GM10248 (cell line): ENCODE data around the gene SLX4IP.

ENCODE experiments used
- CTCF ChIA-PET: fragments of 300-600 bp; sonication (Branson Sonifier 250); formaldehyde crosslinking; extraction: SDS; loops from one replicate; lab custom pipeline; 2021; ENCODE audit warnings: antibody characterized with exemption; lab: Yijun Ruan, JAX
- POLR2A ChIA-PET: fragments of 350-650 bp; sonication (Branson Sonifier 250); formaldehyde crosslinking; extraction: SDS; loops from one replicate; lab custom pipeline; 2020; ENCODE audit warnings: antibody characterized with exemption; lab: Yijun Ruan, JAX
- DNase-seq: peaks from one replicate; pipeline ENCODE4 v3.0.0; 2012; ENCODE audit errors: extremely low spot score
- TF ChIP-seq, protein P1 (sequence below): IDR thresholded peaks from 2 replicates; pipeline ENCODE4 v1.5.1; 2012; ENCODE audit warnings: mild to moderate bottlenecking, low read depth; ENCODE audit errors: extremely low read depth, missing control alignments, control extremely low read depth

Gene SLX4IP

GRCh38 chr20:10629946-10630650 lies 195.0 kb downstream of the SLX4IP start:
- TF ChIP-seq, protein P1, sequence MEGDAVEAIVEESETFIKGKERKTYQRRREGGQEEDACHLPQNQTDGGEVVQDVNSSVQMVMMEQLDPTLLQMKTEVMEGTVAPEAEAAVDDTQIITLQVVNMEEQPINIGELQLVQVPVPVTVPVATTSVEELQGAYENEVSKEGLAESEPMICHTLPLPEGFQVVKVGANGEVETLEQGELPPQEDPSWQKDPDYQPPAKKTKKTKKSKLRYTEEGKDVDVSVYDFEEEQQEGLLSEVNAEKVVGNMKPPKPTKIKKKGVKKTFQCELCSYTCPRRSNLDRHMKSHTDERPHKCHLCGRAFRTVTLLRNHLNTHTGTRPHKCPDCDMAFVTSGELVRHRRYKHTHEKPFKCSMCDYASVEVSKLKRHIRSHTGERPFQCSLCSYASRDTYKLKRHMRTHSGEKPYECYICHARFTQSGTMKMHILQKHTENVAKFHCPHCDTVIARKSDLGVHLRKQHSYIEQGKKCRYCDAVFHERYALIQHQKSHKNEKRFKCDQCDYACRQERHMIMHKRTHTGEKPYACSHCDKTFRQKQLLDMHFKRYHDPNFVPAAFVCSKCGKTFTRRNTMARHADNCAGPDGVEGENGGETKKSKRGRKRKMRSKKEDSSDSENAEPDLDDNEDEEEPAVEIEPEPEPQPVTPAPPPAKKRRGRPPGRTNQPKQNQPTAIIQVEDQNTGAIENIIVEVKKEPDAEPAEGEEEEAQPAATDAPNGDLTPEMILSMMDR: no peak
- ChIA-PET CTCF (interaction anchor here (1.8 to 1.9 kb wide), 2 partner anchors 8 to 24 kb away, joined by 5 to 7 read pairs; no protein-coding TSS in a partner anchor), POLR2A (no interaction called here)
- no peak for DNase-seq

GRCh38 chr20:10631126-10631525 lies 196.0 kb downstream of the SLX4IP start:
- POLR2A ChIA-PET: no interaction called here
- DNase-seq: no peak
- CTCF ChIA-PET: interaction anchor here (1.7 to 1.9 kb wide), 3 partner anchors 10 to 25 kb away, joined by 4 to 6 read pairs (median 5); no protein-coding TSS in a partner anchor
- TF ChIP-seq, protein P1: no peak

DNA sequence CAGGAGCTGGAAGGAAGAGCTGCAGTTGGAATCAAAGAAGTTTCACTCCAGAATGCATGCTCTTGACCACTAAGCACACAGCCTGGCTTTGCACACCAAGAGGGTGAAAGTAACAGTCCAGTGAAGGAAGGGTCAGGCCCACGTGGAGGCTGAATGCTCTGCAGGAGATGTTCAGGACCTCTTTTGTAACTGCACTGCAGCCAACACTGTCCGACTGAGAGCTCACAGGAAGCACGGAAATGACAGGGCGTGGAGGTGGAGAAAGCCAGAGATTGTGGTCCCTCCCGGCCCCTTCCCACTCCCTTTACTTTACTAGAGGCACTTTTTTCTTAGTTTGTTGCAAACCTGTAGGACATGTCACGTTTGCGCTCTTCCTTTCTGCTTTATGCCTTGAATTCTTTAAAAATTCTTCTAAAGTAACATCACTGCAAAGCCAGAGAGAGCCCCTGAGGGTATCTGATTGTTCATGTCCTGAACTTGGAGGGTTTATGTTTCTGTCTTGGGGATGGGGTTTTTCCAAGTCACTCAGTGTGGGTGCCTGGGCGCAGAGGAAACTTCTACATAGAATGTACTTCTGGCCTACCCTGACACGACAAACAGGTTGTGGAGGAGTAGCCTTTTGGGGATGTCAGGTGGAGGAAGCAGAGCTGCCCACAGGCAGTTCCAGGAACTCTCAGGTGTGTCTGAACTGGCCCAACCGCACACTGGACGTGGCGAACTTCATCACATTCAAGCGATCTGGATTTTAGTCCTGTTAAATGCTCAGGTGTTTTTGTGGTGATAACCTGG lies 197.8 kb downstream of the SLX4IP start:
- ChIA-PET POLR2A (interaction anchor here (0.6 kb wide), 1 partner anchor 8 kb away, joined by 3 read pairs; no protein-coding TSS in a partner anchor), CTCF (interaction anchor here (0.8 to 1.7 kb wide), 2 partner anchors 14 to 17 kb away, joined by 3 to 6 read pairs; no protein-coding TSS in a partner anchor)
- no peak for DNase-seq
- TF ChIP-seq, protein P1: no peak

DNA sequence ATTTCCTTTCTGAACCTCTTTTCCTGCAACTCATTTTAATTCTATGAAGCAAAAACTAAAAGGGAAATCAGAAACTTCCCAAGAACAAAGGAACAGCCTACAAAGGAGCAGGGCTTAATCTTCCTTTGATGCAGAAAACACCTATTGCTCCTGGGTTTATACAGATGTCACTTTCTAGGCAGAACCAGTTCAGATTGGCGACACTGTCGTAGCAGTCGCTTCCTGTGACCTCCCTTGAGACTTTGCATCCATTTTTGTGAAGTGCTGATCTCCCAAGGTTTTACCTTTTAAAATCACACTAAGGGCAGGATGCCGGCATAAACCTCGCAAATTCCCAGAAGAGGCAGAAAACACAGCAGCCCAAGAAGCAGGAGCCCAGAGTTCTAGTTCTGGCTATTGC lies 198.6 kb downstream of the SLX4IP start:
- ChIA-PET CTCF (no interaction called here), POLR2A (no interaction called here)

GRCh38 chr20:10634211-10634610 lies 199.1 kb downstream of the SLX4IP start:
- POLR2A ChIA-PET: no interaction called here
- TF ChIP-seq, protein P1: no peak
- no peak for DNase-seq
- CTCF ChIA-PET: no interaction called here

More for the DNA sequence above, 198.6 kb downstream of the SLX4IP start:
- no peak for DNase-seq
- TF ChIP-seq, protein P1: no peak

- POLR2A ChIA-PET: no interaction called here
- CTCF ChIA-PET: interaction anchor here (1.1 kb wide), 1 partner anchor 571 kb away, joined by 3 read pairs; no protein-coding TSS in a partner anchor
- DNase-seq: no peak
- TF ChIP-seq, protein P1: no peak
These were observed 199.7 kb downstream of the SLX4IP start for GRCh38 chr20:10634683-10635411.
